DND-41 (cell line): ENCODE measurements around the gene PODXL.

Source experiments
- ATAC-seq: fragments of 200-7000 bp; cut with Tn5 transposase; 3 replicates; pipeline ENCODE4 v1.9.1; 2021; ENCODE audit warnings: low read depth; ENCODE audit not compliant: insufficient read depth
- DNase-seq: peaks from one replicate; pipeline ENCODE4 v3.0.0-alpha.2; 2020
- H2AFZ ChIP-seq: 2 replicates; pipeline ENCODE4 v1.6.0; 2012; ENCODE audit warnings: low read depth, low read length
- H3K27ac ChIP-seq: 2 replicates; pipeline ENCODE4 v1.5.1; 2012; ENCODE audit warnings: low read length, inconsistent platforms
- H3K27me3 ChIP-seq: fragments of 200-600 bp; sonication (generic); 2 replicates; pipeline ENCODE4 v1.6.0; 2012; ENCODE audit warnings: low read length, mild to moderate bottlenecking, inconsistent platforms; ENCODE audit not compliant: insufficient read depth, poor library complexity
- H3K36me3 ChIP-seq: 2 replicates; pipeline ENCODE4 v1.5.1; 2012; ENCODE audit warnings: low read length, inconsistent platforms; ENCODE audit not compliant: insufficient read depth
- H3K4me1 ChIP-seq: 2 replicates; pipeline ENCODE4 v1.5.1; 2012; ENCODE audit warnings: mild to moderate bottlenecking, low read length; ENCODE audit not compliant: insufficient read depth
- H3K4me2 ChIP-seq: 2 replicates; pipeline ENCODE4 v1.6.0; 2012; ENCODE audit warnings: mild to moderate bottlenecking, moderate library complexity, low read length, inconsistent platforms; ENCODE audit not compliant: insufficient read depth
- H3K4me3 ChIP-seq, 2 experiments: fragments of 200-600 bp in 1 of 2; shearing (Covaris generic) in 1 of 2; 2 replicates each; pipeline ENCODE4 v1.5.1; 2012 to 2016; ENCODE audit warnings: inconsistent platforms in 2 of 2, low read length in 2 of 2, mild to moderate bottlenecking in 2 of 2, low read depth in 1 of 2, moderate library complexity in 1 of 2
- H3K79me2 ChIP-seq: 2 replicates; pipeline ENCODE4 v1.6.0; 2012; ENCODE audit warnings: low read length, inconsistent platforms; ENCODE audit not compliant: insufficient read depth
- H3K9ac ChIP-seq: 2 replicates; pipeline ENCODE4 v1.6.0; 2012; ENCODE audit warnings: low read depth, mild to moderate bottlenecking, inconsistent platforms, low read length, moderate library complexity
- H3K9me3 ChIP-seq: 2 replicates; pipeline ENCODE4 v1.5.1; 2012; ENCODE audit warnings: low read length, moderate library complexity, mild to moderate bottlenecking, inconsistent platforms; ENCODE audit not compliant: insufficient read depth, severe bottlenecking
- H4K20me1 ChIP-seq: 2 replicates; pipeline ENCODE4 v1.6.0; 2012; ENCODE audit warnings: low read length; ENCODE audit not compliant: insufficient read depth
- EZH2 ChIP-seq: IDR thresholded peaks from 3 replicates; pipeline ENCODE4 v1.6.1; 2012; ENCODE audit warnings: borderline replicate concordance, low read depth, mild to moderate bottlenecking, moderate library complexity, low read length, inconsistent platforms; ENCODE audit not compliant: severe bottlenecking
- TF ChIP-seq, protein P1 (sequence below): IDR thresholded peaks from 2 replicates; pipeline ENCODE4 v1.5.1; 2012; ENCODE audit warnings: borderline replicate concordance, low read length, moderate library complexity, mild to moderate bottlenecking; ENCODE audit not compliant: poor library complexity, severe bottlenecking; ENCODE audit errors: extremely low read depth

The PODXL gene

DNA sequence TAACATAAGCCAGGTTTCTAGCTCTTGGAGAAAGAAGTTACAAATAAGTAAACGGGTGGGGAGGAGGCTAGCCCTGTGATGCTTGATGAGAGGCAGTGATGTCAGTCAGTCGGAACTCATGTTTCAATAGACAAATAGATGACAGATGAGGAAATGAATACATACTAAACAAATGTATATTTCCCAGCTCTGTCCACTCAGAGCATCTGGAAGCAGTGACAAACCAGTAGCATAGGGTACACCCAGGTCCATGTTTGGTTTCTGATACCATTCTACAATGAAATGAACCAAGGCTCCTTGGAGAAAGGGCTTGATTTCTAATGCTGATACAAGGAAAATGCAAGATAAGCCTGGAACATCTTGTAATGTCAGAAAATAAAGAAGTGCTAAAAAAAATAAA is 30.6 kb downstream of the PODXL start:
- H2AFZ ChIP-seq, result no peak overlapping the region
- H3K4me3 ChIP-seq, result no peak overlapping the region
- no peak overlapping the region for H3K27ac ChIP-seq
- H3K27me3 ChIP-seq, result no peaks in the 10 kb centered on the region
- H3K9me3 ChIP-seq, result no peaks in the 10 kb centered on the region
- H3K4me1 ChIP-seq, result peaks cover 15% of the 10 kb centered on the region
- H3K4me2 ChIP-seq, result no peak overlapping the region
- no peaks in the 10 kb centered on the region for H4K20me1 ChIP-seq
- ATAC-seq (no peak), DNase-seq (no peak)
- H3K9ac ChIP-seq, result no peak overlapping the region
- TF ChIP-seq, protein P1, sequence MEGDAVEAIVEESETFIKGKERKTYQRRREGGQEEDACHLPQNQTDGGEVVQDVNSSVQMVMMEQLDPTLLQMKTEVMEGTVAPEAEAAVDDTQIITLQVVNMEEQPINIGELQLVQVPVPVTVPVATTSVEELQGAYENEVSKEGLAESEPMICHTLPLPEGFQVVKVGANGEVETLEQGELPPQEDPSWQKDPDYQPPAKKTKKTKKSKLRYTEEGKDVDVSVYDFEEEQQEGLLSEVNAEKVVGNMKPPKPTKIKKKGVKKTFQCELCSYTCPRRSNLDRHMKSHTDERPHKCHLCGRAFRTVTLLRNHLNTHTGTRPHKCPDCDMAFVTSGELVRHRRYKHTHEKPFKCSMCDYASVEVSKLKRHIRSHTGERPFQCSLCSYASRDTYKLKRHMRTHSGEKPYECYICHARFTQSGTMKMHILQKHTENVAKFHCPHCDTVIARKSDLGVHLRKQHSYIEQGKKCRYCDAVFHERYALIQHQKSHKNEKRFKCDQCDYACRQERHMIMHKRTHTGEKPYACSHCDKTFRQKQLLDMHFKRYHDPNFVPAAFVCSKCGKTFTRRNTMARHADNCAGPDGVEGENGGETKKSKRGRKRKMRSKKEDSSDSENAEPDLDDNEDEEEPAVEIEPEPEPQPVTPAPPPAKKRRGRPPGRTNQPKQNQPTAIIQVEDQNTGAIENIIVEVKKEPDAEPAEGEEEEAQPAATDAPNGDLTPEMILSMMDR, result no peak
- no peak for TF ChIP-seq EZH2
- H3K79me2 ChIP-seq, result no peaks in the 10 kb centered on the region
- H3K36me3 ChIP-seq, result no peaks in the 10 kb centered on the region

DNA sequence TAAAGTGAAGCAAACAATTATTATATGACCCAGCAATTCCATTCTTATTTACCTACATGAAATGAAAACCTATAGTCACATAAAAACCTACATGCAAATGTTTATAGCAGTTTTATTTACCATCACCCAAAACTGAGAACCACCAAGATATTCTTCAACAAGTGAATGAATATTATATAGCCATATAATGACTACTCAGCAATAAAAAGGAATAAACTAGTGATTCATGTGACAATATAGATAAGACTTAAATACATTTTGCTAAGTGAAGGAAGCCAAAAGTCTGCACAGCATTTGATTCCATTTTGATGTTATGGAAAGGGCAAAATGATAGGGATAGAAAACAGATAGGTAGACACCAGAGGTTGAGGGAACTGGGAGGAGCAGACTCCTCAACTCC is 31.7 kb downstream of the PODXL start:
- peaks cover 15% of the 10 kb centered on the region for H3K4me1 ChIP-seq
- H3K27ac ChIP-seq, result no peak overlapping the region
- no peak overlapping the region for H3K9ac ChIP-seq
- DNase-seq (no peak), ATAC-seq (no peak)
- no peaks in the 10 kb centered on the region for H3K27me3 ChIP-seq
- no peak overlapping the region for H3K4me2 ChIP-seq
- no peak overlapping the region for H3K4me3 ChIP-seq
- no peaks in the 10 kb centered on the region for H4K20me1 ChIP-seq
- no peaks in the 10 kb centered on the region for H3K79me2 ChIP-seq
- no peaks in the 10 kb centered on the region for H3K36me3 ChIP-seq
- no peaks in the 10 kb centered on the region for H3K9me3 ChIP-seq
- H2AFZ ChIP-seq, result no peak overlapping the region
- TF ChIP-seq, protein P1, result no peak
- TF ChIP-seq EZH2, result no peak

DNA sequence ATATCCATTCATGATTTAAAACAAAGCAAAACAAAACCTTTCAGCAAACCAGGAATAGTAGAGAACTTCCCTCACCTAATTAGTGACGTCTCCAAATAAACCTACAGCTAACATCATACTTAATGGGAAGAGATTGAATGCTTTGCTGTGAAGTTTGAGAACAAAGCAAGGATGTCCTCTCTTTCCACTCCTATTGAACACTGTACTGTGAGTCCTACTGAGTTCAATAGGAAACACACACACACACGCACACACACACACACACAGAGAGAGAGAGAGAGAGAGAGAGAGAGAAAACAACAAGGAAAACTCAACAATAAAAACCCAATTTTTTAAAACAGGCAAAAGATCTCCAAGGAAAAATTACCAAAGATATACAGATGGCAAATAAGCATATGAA is 32.3 kb downstream of the PODXL start:
- no peaks in the 10 kb centered on the region for H3K36me3 ChIP-seq
- H3K9ac ChIP-seq, result no peak overlapping the region
- no peak for TF ChIP-seq EZH2
- TF ChIP-seq, protein P1, result no peak
- DNase-seq, result no peak
- H2AFZ ChIP-seq, result no peak overlapping the region
- no peaks in the 10 kb centered on the region for H3K9me3 ChIP-seq
- H3K27me3 ChIP-seq, result no peaks in the 10 kb centered on the region
- H3K27ac ChIP-seq, result no peak overlapping the region
- H3K79me2 ChIP-seq, result no peaks in the 10 kb centered on the region
- H3K4me3 ChIP-seq, result no peak overlapping the region
- H3K4me2 ChIP-seq, result no peak overlapping the region
- no peak for ATAC-seq
- H3K4me1 ChIP-seq, result peaks cover 15% of the 10 kb centered on the region
- H4K20me1 ChIP-seq, result no peaks in the 10 kb centered on the region

DNA sequence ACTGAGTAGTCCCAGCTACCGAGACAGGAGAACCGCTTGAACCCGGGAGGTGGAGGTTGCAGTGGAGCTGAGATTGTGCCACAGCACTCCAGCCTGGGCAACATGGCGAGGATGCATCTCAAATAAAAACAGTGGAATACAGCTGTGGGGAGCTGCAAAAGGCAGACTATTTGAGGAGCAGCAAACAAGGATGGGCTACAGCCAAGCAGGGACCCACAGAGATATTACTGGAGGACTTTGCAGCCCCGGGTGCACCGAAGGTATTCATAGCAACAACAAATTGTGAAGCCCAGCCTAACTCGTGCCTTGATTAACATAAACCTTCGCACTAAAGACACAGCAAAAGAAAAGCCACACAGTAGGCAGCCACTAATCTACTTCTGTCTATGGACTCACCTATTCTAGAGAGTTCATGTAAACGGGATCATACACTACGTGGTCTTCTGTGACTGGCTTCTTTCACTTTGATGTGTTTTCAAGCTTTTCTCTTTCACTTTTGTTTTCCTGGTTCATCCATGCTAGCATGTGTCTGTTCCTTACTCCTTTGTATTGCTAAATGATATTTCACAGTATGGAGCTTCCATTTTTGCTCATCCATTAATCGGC is 34.0 kb downstream of the PODXL start:
- Histone ChIP-seq H4K20me1 (no peaks in the 10 kb centered on the region), H3K4me2 (peak overlapping the region; percentile 57), H3K27me3 (no peaks in the 10 kb centered on the region), H2AFZ (peak overlapping the region; percentile 70), H3K36me3 (no peaks in the 10 kb centered on the region), H3K27ac (peak overlapping the region; percentile 66), H3K4me3 (peak overlapping the region in 1 of 2 experiments; percentile 31; a peak in 2 of 4 replicates), H3K4me1 (peaks cover 15% of the 10 kb centered on the region), H3K79me2 (no peaks in the 10 kb centered on the region), H3K9ac (peak overlapping the region; percentile 12; the same call in 1 of the 2 replicates), H3K9me3 (no peaks in the 10 kb centered on the region)
- no peak for TF ChIP-seq EZH2
- TF ChIP-seq, protein P1, result no peak
- DNase-seq (peak; percentile 27), ATAC-seq (peak; percentile 93)
